GM11168 (cell line): ENCODE data around the gene CALHM3.

Source experiments
- in situ Hi-C: fragments of 300-500 bp; cut with MboI; formaldehyde crosslinking; loops from one replicate; pipeline ENCODE4 v1.12.0; 2022; ENCODE audit warnings: low sequenced_read_pairs; ENCODE audit not compliant: unreplicated experiment

CALHM3 gene

GRCh38 chr10:103427866-103428265 is 51.2 kb downstream of the CALHM3 start:
- in situ Hi-C loops = no loop called here

GRCh38 chr10:103423748-103424147 is 55.3 kb downstream of the CALHM3 start:
- in situ Hi-C loops = no loop called here
